Dendritic cell treated with granulocyte-macrophage colony-stimulating factor and Interleukin-4, amounts not matched to agents 40 ng/mL and 50 ng/mL, for 4 days (primary cell): Measurements from ENCODE around the gene RPS6KA2.
"Not testable (repeated sequence)": the region's sequence is repeated elsewhere in the genome, so short reads cannot be mapped to it uniquely, and the experiment has no call there.

Source experiments
- H3K27ac Mint-ChIP-seq: one replicate; pipeline ENCODE4 v1.8.0; 2022; ENCODE audit warnings: mild to moderate bottlenecking, mixed read lengths
- H3K27me3 Mint-ChIP-seq: one replicate; pipeline ENCODE4 v1.8.0; 2022; ENCODE audit warnings: mild to moderate bottlenecking, mixed read lengths
- H3K36me3 Mint-ChIP-seq: one replicate; pipeline ENCODE4 v1.8.0; 2022; ENCODE audit warnings: low read depth, mixed read lengths
- H3K4me1 Mint-ChIP-seq: one replicate; pipeline ENCODE4 v1.8.0; 2022; ENCODE audit warnings: low read depth, mixed read lengths
- H3K4me3 Mint-ChIP-seq: one replicate; pipeline ENCODE4 v1.8.0; 2022; ENCODE audit warnings: mild to moderate bottlenecking, moderate library complexity, mixed read lengths
- H3K9me3 Mint-ChIP-seq: one replicate; pipeline ENCODE4 v1.8.0; 2022; ENCODE audit warnings: mixed read lengths
- intact Hi-C: fragments of 100-400 bp; cut with micrococcal nuclease; formaldehyde crosslinking; loops from one replicate; pipeline ENCODE4 v1.15.0; 2022

The RPS6KA2 gene

DNA sequence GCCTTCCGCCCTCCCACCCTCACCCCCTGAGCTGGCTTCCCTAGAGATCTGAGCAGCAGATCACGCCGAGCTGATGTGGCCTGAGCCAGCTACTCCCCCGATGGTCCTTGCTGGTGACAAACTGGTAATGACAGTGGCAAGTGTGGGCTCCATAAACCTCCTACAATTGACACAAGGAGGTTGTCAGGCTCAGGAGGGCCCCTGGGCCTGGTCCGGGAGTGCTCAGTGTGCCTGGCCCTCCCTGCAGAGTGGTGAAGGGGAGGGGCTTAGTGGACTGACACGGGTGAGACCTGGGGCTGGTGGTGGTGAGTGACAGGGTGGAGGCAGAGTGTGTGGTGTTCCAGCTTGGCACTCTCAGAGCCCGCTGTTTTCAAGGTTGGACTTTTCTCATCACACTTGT, 221.7 kb downstream of the RPS6KA2 start:
- intact Hi-C loops = no loop called here
- Mint-ChIP-seq H3K4me3 (no peak overlapping the region), H3K36me3 (no peaks in the 10 kb centered on the region), H3K27ac (no peak overlapping the region), H3K9me3 (no peaks in the 10 kb centered on the region), H3K27me3 (peaks cover 7% of the 10 kb centered on the region), H3K4me1 (peaks cover 16% of the 10 kb centered on the region)

DNA sequence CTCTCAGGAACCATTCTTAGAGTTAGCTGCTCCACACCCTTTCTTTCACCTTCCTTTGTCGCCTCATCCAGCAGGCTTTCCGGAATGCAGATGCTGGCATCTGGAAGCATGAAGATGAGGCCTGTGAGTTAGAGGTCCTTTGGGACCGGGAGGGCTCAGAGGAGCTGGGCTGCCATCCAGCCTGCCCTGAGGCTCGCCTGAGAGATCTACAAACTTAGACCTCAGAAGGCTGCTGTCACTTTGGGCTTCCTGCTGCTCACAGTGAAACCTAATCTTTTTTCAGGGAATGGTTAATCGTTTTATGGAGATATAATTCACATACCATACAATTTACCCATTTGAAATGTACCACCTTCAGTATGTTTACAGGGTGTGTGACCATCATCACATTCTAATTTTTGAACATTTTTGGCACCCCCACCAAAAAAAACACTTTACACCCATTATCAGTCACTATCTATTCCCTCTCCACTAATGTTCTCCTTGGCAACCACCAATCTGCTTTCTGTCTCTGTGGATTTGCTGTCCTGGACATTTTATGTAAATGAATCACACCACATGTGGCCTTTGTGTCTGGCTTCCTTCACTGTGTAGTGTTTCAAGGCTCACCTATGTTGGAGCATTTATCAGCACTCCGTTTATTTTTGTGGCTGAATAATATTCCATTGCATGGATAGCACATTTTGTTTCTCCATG, 224.3 kb downstream of the RPS6KA2 start:
- intact Hi-C loops = loop anchor here (5.0 kb wide), 1 partner anchor 515 kb away; no protein-coding TSS in a partner anchor
- peak overlapping the region; percentile 9 for H3K27ac Mint-ChIP-seq
- no peak overlapping the region for H3K4me3 Mint-ChIP-seq
- no peaks in the 10 kb centered on the region for H3K36me3 Mint-ChIP-seq
- no peaks in the 10 kb centered on the region for H3K9me3 Mint-ChIP-seq
- no peaks in the 10 kb centered on the region for H3K4me1 Mint-ChIP-seq
- H3K27me3 Mint-ChIP-seq = peaks cover 4% of the 10 kb centered on the region

DNA sequence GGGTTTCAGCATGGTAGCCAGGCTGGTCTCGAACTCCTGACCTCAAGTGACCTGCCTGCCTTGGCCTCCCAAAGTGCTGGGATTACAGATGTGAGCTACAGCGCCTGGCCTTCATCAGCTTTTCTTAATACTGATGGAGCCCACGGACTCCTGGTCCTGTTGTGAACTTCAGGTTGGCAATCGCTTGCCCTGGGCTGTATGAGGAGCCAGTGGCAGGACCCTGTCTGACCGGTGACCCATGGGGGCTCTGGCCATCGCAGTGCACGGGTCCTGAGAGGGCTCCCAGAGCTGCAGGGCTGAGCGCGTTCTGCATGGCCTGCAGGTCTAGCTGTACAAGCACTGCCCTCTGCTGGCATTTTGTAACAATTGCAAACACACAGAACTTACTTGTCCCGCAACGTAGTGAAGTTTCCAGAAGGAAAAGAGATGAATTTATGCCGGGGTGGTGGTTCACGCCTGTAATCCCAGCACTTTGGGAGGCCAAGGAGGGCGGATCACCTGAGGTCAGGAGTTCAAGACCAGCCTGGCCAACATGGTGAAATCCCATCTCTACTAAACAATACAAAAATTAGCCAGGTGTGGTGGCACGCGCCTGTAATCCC, 226.3 kb downstream of the RPS6KA2 start:
- not testable (repeated sequence) for H3K27ac Mint-ChIP-seq, H3K4me3 Mint-ChIP-seq, H3K9me3 Mint-ChIP-seq, H3K36me3 Mint-ChIP-seq, H3K4me1 Mint-ChIP-seq, H3K27me3 Mint-ChIP-seq
- intact Hi-C loops = loop anchor here (1.0 to 5.0 kb wide), 4 partner anchors 87 to 513 kb away; no protein-coding TSS in a partner anchor

DNA sequence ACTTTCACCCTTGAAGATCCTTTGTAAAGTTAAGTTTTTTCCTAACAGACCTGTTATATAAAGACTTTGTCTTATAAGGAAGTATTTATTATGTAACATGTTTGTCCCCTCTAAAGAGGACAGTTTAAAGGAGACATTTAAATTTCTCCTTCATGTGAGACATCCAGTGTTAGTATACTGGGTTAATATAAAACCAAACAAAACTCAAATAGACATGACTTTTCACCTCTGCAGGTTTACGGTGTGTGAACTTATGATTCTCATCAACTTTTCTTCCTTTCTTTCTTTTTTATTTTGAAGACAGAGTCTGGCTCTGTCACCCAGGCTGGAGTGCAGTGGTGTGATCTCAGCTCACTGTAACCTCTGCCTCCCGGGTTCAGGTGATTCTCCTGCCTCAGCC, 226.9 kb downstream of the RPS6KA2 start:
- intact Hi-C loops = loop anchor here (1.0 to 5.0 kb wide), 3 partner anchors 125 to 513 kb away; no protein-coding TSS in a partner anchor
- H3K9me3 Mint-ChIP-seq = no peaks in the 10 kb centered on the region
- no peak overlapping the region for H3K27ac Mint-ChIP-seq
- H3K36me3 Mint-ChIP-seq = no peaks in the 10 kb centered on the region
- H3K27me3 Mint-ChIP-seq = peaks cover 10% of the 10 kb centered on the region
- no peak overlapping the region for H3K4me3 Mint-ChIP-seq
- no peaks in the 10 kb centered on the region for H3K4me1 Mint-ChIP-seq

DNA sequence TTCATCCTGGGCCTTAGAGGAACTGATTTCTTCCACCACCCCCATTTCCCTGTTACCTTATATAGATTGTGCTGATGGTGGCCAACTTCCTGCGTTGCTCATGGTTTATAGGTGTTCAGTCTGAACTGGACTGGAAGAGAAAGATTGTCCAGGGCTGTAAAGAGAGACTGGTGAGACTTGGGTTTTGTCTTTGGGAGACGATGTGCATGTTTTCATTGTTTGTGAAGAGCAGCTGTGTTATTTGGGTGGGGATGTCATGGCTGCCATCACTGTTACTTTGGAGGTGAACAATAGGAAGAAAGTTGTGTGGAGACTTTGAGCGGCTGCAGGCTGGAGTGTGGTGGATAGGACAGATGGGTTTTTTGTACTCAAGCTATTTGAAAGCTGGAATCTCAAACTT, 228.7 kb downstream of the RPS6KA2 start:
- Mint-ChIP-seq H3K4me1 (no peaks in the 10 kb centered on the region), H3K27me3 (peaks cover 10% of the 10 kb centered on the region), H3K9me3 (no peaks in the 10 kb centered on the region), H3K4me3 (no peak overlapping the region), H3K27ac (no peak overlapping the region), H3K36me3 (no peaks in the 10 kb centered on the region)
- intact Hi-C loops = no loop called here

DNA sequence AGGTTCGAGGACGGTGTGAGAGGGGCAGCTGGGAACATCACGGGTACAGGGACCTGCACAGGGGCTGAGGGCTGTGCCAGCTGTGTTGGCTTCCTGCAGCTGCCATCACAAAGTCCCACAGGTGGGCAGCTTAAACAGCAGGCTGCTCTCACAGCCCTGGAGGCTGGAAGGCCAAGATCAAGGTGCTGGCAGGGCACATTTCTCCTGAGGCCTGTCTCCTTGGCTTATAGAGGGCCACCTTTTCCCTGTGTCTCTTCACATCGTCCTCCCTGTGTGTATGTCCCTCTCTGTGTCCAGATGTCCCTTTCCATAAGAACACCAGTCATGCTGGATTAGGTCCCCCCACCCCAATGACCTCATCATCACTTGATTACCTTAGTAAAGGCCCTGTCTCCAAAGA, 229.2 kb downstream of the RPS6KA2 start:
- Mint-ChIP-seq H3K4me3 (no peak overlapping the region), H3K36me3 (no peaks in the 10 kb centered on the region), H3K4me1 (no peaks in the 10 kb centered on the region), H3K27me3 (peaks cover 10% of the 10 kb centered on the region), H3K9me3 (no peaks in the 10 kb centered on the region), H3K27ac (no peak overlapping the region)
- intact Hi-C loops = no loop called here

DNA sequence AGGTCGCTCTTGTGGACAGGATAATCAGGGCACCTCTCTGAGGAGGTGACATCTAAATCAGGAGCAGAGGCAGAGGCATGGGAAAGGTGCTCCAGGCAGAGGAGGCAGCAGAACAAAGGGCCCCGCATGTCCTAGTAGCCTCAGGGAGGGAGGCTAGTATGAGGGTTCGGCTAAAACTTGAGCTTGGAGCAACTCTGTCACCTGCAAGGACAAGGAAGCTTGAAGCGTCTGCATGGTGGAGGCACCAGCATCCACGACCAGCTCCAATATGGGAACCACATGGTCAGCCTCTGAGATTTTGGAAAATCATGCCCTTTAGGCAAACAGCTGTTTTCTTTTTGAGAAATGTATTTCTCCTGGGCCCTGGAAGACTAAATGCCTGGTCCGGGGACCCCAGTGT, 231.3 kb downstream of the RPS6KA2 start:
- Mint-ChIP-seq H3K27me3 (peaks cover 14% of the 10 kb centered on the region), H3K4me1 (no peaks in the 10 kb centered on the region), H3K4me3 (no peak overlapping the region), H3K36me3 (no peaks in the 10 kb centered on the region), H3K9me3 (no peaks in the 10 kb centered on the region), H3K27ac (no peak overlapping the region)
- intact Hi-C loops = no loop called here

DNA sequence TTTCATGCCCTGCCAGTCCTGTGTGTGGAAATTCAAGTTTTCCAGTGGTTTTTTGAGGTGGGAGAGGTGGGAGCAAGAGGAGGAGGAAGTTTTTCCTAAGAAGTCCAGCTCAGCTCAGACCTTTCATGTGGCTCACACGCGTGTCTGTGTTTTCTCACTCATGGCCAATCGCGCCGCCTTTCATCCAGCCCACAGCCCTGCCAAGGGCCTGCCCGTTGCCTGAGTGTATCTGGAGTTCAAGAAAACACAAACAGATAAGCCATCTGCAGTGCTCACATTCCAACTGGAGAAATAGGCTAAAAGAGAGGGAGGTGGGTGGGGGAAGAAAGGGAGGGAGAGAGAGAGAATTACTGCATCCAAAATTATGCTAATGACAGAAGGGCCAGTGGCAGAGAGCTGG, 231.7 kb downstream of the RPS6KA2 start:
- no peak overlapping the region for H3K27ac Mint-ChIP-seq
- no peaks in the 10 kb centered on the region for H3K9me3 Mint-ChIP-seq
- H3K4me3 Mint-ChIP-seq = no peak overlapping the region
- H3K36me3 Mint-ChIP-seq = no peaks in the 10 kb centered on the region
- intact Hi-C loops = no loop called here
- H3K27me3 Mint-ChIP-seq = peaks cover 16% of the 10 kb centered on the region
- H3K4me1 Mint-ChIP-seq = no peaks in the 10 kb centered on the region

DNA sequence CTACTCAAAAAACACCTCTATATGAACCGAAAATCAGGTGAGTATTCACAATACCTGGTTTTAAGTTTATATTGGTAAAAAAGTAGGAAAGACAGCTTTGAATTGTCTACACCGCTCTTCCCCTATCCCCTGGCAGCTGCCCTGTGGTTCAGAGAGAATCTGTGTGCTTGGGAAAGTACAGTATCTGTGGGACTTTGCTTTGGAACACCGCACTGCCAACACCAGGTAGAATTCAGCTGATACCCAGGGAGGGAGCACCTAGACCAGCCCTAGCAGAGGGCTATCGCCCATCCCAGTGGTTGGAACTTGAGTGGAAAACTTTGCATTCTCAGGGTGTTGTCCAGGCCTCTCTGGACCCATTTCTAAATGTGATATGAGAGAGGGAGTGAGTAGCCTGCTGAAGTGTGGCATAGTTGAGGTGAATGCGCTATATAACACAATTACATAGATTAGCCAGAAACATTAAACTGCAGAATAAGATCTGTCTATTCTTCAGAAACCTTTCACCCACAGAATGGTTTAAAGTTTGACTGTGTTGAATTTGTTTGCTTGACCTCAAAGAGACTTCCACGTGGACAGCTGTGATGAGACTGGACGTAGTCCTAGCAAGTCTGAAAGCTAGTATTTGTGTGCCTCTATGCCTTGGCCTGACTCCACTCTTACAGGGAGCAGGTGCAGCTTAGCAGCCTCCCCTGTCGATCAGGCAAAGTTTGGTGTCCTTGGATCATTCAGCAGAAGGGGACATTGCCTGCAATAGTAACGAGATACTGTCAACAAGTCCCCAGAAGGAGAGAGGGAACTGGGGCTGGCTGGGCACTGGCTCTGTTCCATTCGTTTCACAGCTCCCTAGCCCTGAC, 232.8 kb downstream of the RPS6KA2 start:
- Mint-ChIP-seq H3K4me3 (no peak overlapping the region), H3K36me3 (no peaks in the 10 kb centered on the region), H3K27me3 (peaks cover 16% of the 10 kb centered on the region), H3K9me3 (no peaks in the 10 kb centered on the region), H3K27ac (no peak overlapping the region), H3K4me1 (peaks cover 3% of the 10 kb centered on the region)
- intact Hi-C loops = no loop called here

DNA sequence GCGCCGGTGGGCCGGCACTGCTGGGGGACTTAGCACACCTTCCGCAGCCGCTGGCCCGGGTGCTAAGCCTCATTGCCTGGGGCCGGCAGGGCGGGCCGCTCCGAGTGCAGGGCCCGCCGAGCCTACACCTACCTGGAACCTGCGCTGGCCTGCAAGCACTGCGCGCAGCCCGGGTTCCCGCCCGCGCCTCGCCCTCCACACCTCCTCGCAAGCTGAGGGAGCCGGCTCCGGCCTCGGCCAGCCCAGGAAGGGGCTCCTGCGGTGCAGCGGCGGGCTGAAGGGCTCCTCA, 233.6 kb downstream of the RPS6KA2 start:
- Mint-ChIP-seq H3K27me3 (peaks cover 13% of the 10 kb centered on the region), H3K36me3 (no peaks in the 10 kb centered on the region), H3K4me1 (peaks cover 8% of the 10 kb centered on the region), H3K27ac (no peak overlapping the region), H3K9me3 (no peaks in the 10 kb centered on the region), H3K4me3 (no peak overlapping the region)
- intact Hi-C loops = no loop called here

DNA sequence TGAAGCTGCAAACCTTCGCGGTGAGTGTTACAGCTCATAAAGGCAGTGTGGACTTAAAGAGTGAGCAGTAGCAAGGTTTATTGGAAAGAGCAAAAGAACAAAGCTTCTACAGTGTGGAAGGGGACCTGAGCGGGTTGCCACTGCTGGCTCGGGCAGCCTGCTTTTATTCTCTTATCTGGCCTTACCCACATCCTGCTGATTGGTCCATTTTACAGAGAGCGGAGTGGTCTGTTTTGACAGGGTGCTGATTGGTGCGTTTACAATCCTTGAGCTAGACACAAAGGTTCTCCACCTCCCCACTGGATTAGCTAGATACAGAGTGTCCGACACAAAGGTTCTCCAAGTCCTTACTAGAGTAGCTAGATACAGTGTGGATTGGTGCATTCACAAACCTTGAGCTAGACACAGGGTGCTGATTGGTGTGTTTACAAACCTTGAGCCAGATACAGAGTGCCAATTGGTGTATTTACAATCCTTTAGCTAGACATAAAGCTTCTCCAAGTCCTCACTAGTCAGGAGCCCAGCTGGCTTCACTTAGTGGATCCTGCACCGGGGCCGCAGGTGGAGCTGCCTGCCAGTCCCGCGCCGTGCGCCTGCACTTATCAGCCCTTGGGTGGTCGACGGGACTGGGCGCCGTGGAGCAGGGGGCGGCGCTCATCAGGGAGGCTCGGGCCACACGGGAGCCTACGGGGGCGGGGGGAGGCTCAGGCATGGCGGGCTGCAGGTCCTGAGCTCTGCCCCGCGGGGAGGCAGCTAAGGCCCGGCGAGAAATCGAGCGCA, 234.1 kb downstream of the RPS6KA2 start:
- intact Hi-C loops, H3K36me3 Mint-ChIP-seq, H3K27ac Mint-ChIP-seq, H3K4me1 Mint-ChIP-seq, H3K4me3 Mint-ChIP-seq, H3K9me3 Mint-ChIP-seq: not testable (repeated sequence)
- H3K27me3 Mint-ChIP-seq = peaks cover 13% of the 10 kb centered on the region

DNA sequence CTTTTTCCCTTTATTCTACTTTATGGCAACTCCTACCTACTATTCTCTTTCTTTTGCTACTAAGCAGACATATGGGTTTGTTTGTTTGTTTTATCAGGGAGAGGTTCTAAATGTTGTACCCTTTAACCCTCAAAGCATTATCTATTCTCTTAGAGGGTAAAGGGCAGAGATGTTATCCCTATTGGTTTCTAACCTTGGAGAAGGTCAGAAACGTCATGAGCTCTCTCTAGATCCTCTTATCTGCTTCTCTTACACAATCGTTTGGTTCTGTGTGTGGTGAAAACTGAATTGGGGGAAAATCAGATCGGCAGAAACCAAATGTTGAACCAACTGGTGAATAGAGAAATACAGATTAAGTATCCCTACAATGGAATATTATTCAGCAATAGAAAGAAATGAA, 237.9 kb downstream of the RPS6KA2 start:
- Mint-ChIP-seq H3K4me3 (no peak overlapping the region), H3K9me3 (no peaks in the 10 kb centered on the region), H3K27ac (no peak overlapping the region), H3K36me3 (no peaks in the 10 kb centered on the region), H3K4me1 (peaks cover 8% of the 10 kb centered on the region), H3K27me3 (peaks cover 7% of the 10 kb centered on the region)
- intact Hi-C loops = no loop called here

DNA sequence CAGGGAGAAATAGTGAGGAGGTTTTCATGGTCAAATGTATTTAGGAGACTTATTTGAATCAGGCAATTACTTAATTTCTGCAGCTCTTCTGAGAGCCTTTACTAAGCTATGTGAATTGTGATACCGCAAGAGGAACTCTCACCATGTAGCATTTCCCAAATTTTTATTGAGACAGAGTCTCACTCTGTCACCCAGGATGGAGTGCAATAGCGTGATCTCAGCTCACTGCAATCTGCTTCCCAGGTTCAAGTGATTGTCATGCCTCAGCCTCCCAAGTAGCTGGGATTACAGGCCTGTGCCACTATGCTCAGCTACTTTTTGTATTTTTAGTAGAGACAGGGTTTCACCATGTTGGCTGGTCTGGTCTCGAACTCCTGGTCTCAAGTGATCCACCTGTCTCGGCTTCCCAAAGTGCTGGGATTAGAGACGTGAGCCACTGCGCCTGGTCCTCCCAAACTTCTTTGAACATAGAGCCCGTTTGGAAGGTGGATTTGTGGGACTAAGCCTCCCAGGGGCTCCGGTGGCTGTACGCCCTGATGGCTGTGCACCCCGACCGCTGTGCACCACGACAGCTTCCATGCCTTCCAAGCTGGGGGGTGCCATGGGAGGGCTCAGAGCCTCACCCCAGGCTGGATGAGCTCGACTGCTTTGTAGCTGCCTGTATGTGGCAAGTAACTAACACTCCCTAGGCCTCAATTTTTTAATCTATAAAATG, 238.6 kb downstream of the RPS6KA2 start:
- Mint-ChIP-seq H3K4me3 (no peak overlapping the region), H3K27me3 (peaks cover 7% of the 10 kb centered on the region), H3K9me3 (no peaks in the 10 kb centered on the region), H3K4me1 (peaks cover 8% of the 10 kb centered on the region), H3K36me3 (no peaks in the 10 kb centered on the region), H3K27ac (no peak overlapping the region)
- intact Hi-C loops = no loop called here
